CD4-positive, CD25-positive, alpha-beta regulatory T cell (primary cell): ENCODE results near the gene SFR1. TPM values are rescaled to one million over a fixed set of nuclear protein-coding genes. Genes with fewer than 3 reads are reported as not detected.

ENCODE experiments used
- ATAC-seq, 2 donors: fragments of 150-1000 bp; cut with Tn5 transposase; one replicate each; pipeline ENCODE4 v1.10.0; 2021; ENCODE audit warnings: low read depth in 2 of 2, moderate number of reproducible peaks in 2 of 2, moderate library complexity in 1 of 2
- DNase-seq, 3 donors: peaks; one replicate each; pipeline versions ENCODE4 v3.0.0 to v3.0.0-alpha.2; 2012 to 2022; ENCODE audit warnings: mixed read lengths in 1 of 3
- H3K27ac ChIP-seq: one replicate; pipeline ENCODE4 v1.7.0; 2013; ENCODE audit warnings: mild to moderate bottlenecking, low read length; ENCODE audit not compliant: insufficient read depth, poor library complexity, severe bottlenecking
- H3K27me3 ChIP-seq: one replicate; pipeline ENCODE4 v1.7.0; 2013; ENCODE audit warnings: low read length; ENCODE audit not compliant: control insufficient read depth, insufficient read depth
- H3K36me3 ChIP-seq: one replicate; pipeline ENCODE4 v1.7.0; 2013; ENCODE audit warnings: mild to moderate bottlenecking, low read length, moderate library complexity; ENCODE audit not compliant: control insufficient read depth, insufficient read depth
- H3K4me1 ChIP-seq: 2 replicates; pipeline ENCODE4 v1.7.0; 2013; ENCODE audit warnings: mild to moderate bottlenecking, low read length; ENCODE audit not compliant: insufficient read depth, control insufficient read depth, poor library complexity, severe bottlenecking
- H3K4me3 ChIP-seq: one replicate; pipeline ENCODE4 v1.7.0; 2013; ENCODE audit warnings: low read depth, mild to moderate bottlenecking, low read length, moderate library complexity
- H3K9me3 ChIP-seq, 2 experiments: 1 replicate in 1 of 2; 2 replicates in 1 of 2; pipeline ENCODE4 v1.7.0; 2013; ENCODE audit warnings: low read length in 2 of 2, mild to moderate bottlenecking in 1 of 2, moderate library complexity in 1 of 2; ENCODE audit not compliant: control insufficient read depth in 2 of 2
- H3K27ac Mint-ChIP-seq, 3 donors: one replicate each; pipeline ENCODE4 v1.8.0; 2020 to 2022; ENCODE audit warnings: mild to moderate bottlenecking in 3 of 3, mixed read lengths in 3 of 3, moderate library complexity in 2 of 3
- H3K27me3 Mint-ChIP-seq: one replicate; pipeline ENCODE4 v1.8.0; 2022; ENCODE audit warnings: mild to moderate bottlenecking, mixed read lengths
- H3K36me3 Mint-ChIP-seq: one replicate; pipeline ENCODE4 v1.8.0; 2020; ENCODE audit warnings: mixed read lengths
- H3K4me1 Mint-ChIP-seq, 4 donors: one replicate each; pipeline ENCODE4 v1.8.0; 2020 to 2022; ENCODE audit warnings: mixed read lengths in 4 of 4, mild to moderate bottlenecking in 1 of 4
- H3K4me3 Mint-ChIP-seq, 4 donors: one replicate each; pipeline ENCODE4 v1.8.0; 2020 to 2022; ENCODE audit warnings: mild to moderate bottlenecking in 4 of 4, mixed read lengths in 4 of 4, moderate library complexity in 3 of 4
- H3K9me3 Mint-ChIP-seq, 7 donors: one replicate each; pipeline ENCODE4 v1.8.0; 2020 to 2022; ENCODE audit warnings: mixed read lengths in 7 of 7, mild to moderate bottlenecking in 3 of 7, moderate library complexity in 2 of 7
- polyA plus RNA-seq, 4 donors: library from polyadenylated mRNA; unstranded; fragments of 300-500 nt; fragmentation: Illumina TruSeq; gene quantifications; one replicate each; pipeline ENCODE4 v1.2.3, GENCODE V29; 2021
- total RNA-seq: library from RNA; stranded (reverse); gene quantifications from one replicate; pipeline ENCODE4 v1.2.3, GENCODE V29; 2022

Gene SFR1, protein sequence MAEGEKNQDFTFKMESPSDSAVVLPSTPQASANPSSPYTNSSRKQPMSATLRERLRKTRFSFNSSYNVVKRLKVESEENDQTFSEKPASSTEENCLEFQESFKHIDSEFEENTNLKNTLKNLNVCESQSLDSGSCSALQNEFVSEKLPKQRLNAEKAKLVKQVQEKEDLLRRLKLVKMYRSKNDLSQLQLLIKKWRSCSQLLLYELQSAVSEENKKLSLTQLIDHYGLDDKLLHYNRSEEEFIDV
- total RNA-seq (12.9 TPM), polyA plus RNA-seq (10 to 100 TPM; 14.5 to 19.6 (median 15.3) TPM)

- peaks cover 0 to 2% (median 0%) of the 10 kb centered on the region in 7 donors for H3K9me3 Mint-ChIP-seq
- peak; percentile 98 to 99 (median 99) for DNase-seq
- H3K4me1 Mint-ChIP-seq: peaks cover 19 to 32% (median 26%) of the 10 kb centered on the region in 4 donors
- Histone ChIP-seq H3K9me3 (no peaks in the 10 kb centered on the region), H3K36me3 (peaks cover under 1% of the 10 kb centered on the region), H3K4me3 (peak within 1 kb of the TSS; percentile 96), H3K4me1 (peaks cover 17% of the 10 kb centered on the region), H3K27ac (peak within 1 kb of the TSS; percentile 99), H3K27me3 (no peaks in the 10 kb centered on the region)
- peaks cover 10% of the 10 kb centered on the region for H3K27me3 Mint-ChIP-seq
- H3K36me3 Mint-ChIP-seq: peaks cover 11% of the 10 kb centered on the region
- H3K27ac Mint-ChIP-seq: peak within 1 kb of the TSS; percentile 97 to 98 (median 98)
- peak; percentile 94 to 95 for ATAC-seq
- peak within 1 kb of the TSS; percentile 95 to 100 (median 98) for H3K4me3 Mint-ChIP-seq
Measured at GRCh38 chr10:104121485-104122224, at the start of gene SFR1. TSS of gene SFR1 (plus strand) at chr10:104122171. CDS start at chr10:104122184, 13 bp downstream.

GRCh38 chr10:104072786-104073185 lies 49.2 kb upstream of the SFR1 start:
- H3K36me3 ChIP-seq: no peaks in the 10 kb centered on the region
- H3K27me3 Mint-ChIP-seq: peaks cover 9% of the 10 kb centered on the region
- H3K4me1 Mint-ChIP-seq: peaks cover 0 to 5% (median 1%) of the 10 kb centered on the region in 4 donors
- no peaks in the 10 kb centered on the region for H3K4me1 ChIP-seq
- H3K27ac Mint-ChIP-seq: no peak overlapping the region
- H3K27ac ChIP-seq: no peak overlapping the region
- no peak overlapping the region for H3K4me3 Mint-ChIP-seq
- no peaks in the 10 kb centered on the region for H3K9me3 ChIP-seq
- ATAC-seq: no peak
- no peak overlapping the region for H3K4me3 ChIP-seq
- H3K9me3 Mint-ChIP-seq: no peaks in the 10 kb centered on the region
- no peaks in the 10 kb centered on the region for H3K27me3 ChIP-seq
- DNase-seq: peak in 1 of 3 donors; percentile 12
- H3K36me3 Mint-ChIP-seq: no peaks in the 10 kb centered on the region

- Mint-ChIP-seq H3K27me3 (no peaks in the 10 kb centered on the region), H3K9me3 (no peaks in the 10 kb centered on the region), H3K36me3 (no peaks in the 10 kb centered on the region), H3K4me3 (no peak overlapping the region), H3K4me1 (peaks cover 0 to 5% (median 1%) of the 10 kb centered on the region in 4 donors), H3K27ac (no peak overlapping the region)
- H3K4me1 ChIP-seq: no peaks in the 10 kb centered on the region
- no peaks in the 10 kb centered on the region for H3K36me3 ChIP-seq
- no peak for ATAC-seq
- H3K27ac ChIP-seq: no peak overlapping the region
- no peak for DNase-seq
- no peak overlapping the region for H3K4me3 ChIP-seq
- no peaks in the 10 kb centered on the region for H3K9me3 ChIP-seq
- H3K27me3 ChIP-seq: no peaks in the 10 kb centered on the region
Measured at GRCh38 chr10:104074505-104074904, 47.5 kb upstream of the SFR1 start.

DNA sequence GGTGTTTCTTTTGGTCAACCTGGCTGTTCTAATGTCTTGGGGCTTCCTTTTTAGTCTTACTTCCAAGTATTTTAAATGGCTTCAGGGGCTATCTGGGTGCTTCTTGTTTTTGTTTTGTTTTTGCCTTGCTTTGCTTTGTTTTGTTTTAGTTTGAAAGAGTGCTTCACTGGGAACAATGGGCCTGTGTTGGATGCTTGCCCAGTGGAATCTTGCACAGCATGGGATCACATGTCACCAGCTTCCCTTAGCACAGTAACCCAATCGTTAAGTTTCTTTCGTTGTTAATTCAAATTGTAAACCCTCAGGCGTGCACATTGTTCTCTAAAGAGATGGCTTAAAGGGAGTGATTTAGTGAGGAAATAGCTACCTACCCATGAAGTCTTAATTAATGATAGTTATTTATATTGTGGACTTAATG lies 45.2 kb upstream of the SFR1 start:
- Histone ChIP-seq H3K27ac (no peak overlapping the region), H3K9me3 (no peaks in the 10 kb centered on the region), H3K27me3 (no peaks in the 10 kb centered on the region), H3K4me3 (no peak overlapping the region), H3K36me3 (no peaks in the 10 kb centered on the region), H3K4me1 (no peaks in the 10 kb centered on the region)
- Mint-ChIP-seq H3K36me3 (no peaks in the 10 kb centered on the region), H3K4me3 (no peak overlapping the region), H3K27ac (no peak overlapping the region), H3K9me3 (no peaks in the 10 kb centered on the region), H3K4me1 (peaks cover 0 to 5% (median under 1%) of the 10 kb centered on the region in 4 donors), H3K27me3 (no peaks in the 10 kb centered on the region)
- ATAC-seq (no peak), DNase-seq (no peak)

DNA sequence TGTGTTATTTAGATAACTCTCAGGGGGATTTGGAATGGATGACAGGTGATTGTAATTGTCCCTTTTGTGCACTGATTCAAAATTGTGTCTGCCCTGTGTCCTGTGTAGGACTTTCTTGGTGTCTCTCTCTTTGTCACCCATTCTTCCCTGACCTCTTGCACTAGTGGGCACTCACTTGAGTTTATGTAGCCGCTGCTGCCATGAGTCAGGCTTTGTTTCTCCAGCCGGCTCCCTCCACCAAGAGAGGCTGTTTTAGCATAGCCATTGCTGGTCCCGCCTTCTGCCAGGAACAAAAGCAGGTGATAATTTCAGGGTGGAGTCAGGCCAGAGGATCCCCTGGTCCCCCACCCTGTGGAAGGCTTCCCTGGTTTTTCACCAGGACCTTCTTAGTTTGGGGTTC lies 44.7 kb upstream of the SFR1 start:
- Histone ChIP-seq H3K27ac (no peak overlapping the region), H3K4me3 (no peak overlapping the region), H3K9me3 (no peaks in the 10 kb centered on the region), H3K36me3 (no peaks in the 10 kb centered on the region), H3K27me3 (peaks cover 3% of the 10 kb centered on the region), H3K4me1 (no peaks in the 10 kb centered on the region)
- ATAC-seq (no peak), DNase-seq (no peak)
- no peak overlapping the region for H3K27ac Mint-ChIP-seq
- H3K27me3 Mint-ChIP-seq: no peaks in the 10 kb centered on the region
- no peaks in the 10 kb centered on the region for H3K9me3 Mint-ChIP-seq
- no peak overlapping the region for H3K4me3 Mint-ChIP-seq
- peaks cover 0 to 5% (median 0%) of the 10 kb centered on the region in 4 donors for H3K4me1 Mint-ChIP-seq
- no peaks in the 10 kb centered on the region for H3K36me3 Mint-ChIP-seq

DNA sequence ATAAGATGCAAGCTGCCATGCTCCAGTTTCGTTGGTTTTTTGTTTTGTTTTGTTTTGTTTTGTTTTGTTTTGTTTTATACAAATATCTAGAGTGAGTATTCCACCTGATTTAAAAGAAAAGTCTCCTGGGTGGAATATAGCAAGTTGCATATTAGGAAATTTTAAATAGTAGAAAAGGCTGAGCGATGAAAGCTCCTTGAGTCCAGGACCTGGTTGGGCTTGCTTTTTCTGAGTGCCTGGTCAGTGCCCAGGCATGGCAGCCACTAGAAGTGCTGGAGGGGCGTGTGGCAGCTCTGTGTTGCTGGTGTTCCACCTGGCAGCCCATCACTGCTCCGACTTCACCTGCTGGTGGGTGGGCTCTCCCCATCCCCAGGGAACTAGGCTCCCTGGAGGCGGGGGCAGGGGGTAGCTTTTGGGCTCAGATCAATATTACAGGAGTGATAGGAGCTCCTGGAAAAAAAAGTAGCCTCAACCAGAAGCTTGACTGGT lies 44.3 kb upstream of the SFR1 start:
- peaks cover 0 to 4% (median 0%) of the 10 kb centered on the region in 4 donors for H3K4me1 Mint-ChIP-seq

DNA sequence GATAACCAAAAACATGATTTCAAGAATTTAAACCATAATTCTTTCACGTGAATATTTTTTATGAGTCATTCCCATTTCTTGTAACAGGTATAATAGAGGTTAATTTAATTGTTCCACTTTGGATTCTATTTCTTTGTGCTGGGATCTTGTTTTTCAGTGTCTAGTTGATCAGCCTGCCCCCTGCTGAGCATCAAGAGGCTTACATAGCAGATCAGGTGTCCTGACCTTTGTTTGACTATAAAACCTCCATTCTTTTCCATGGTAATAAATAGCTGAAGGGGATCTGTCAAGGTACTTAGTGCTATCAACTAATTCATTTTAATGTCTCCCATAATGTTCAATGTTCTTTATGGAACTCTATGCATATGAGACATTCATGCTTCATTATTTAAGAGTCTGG lies 41.2 kb upstream of the SFR1 start:
- DNase-seq: peak in 2 of 3 donors; percentile 13 to 56
- Histone ChIP-seq H3K27ac (no peak overlapping the region), H3K4me1 (no peaks in the 10 kb centered on the region), H3K27me3 (peaks cover 3% of the 10 kb centered on the region), H3K36me3 (no peaks in the 10 kb centered on the region), H3K9me3 (no peaks in the 10 kb centered on the region), H3K4me3 (no peak overlapping the region)
- Mint-ChIP-seq H3K9me3 (no peaks in the 10 kb centered on the region), H3K36me3 (no peaks in the 10 kb centered on the region), H3K4me1 (peaks cover 0 to 1% (median 0%) of the 10 kb centered on the region in 4 donors), H3K27ac (no peak overlapping the region), H3K4me3 (no peak overlapping the region), H3K27me3 (no peaks in the 10 kb centered on the region)
- no peak for ATAC-seq

More for the DNA sequence above, 44.3 kb upstream of the SFR1 start:
- Mint-ChIP-seq H3K36me3 (no peaks in the 10 kb centered on the region), H3K27me3 (no peaks in the 10 kb centered on the region), H3K4me3 (no peak overlapping the region), H3K27ac (no peak overlapping the region), H3K9me3 (no peaks in the 10 kb centered on the region)
- Histone ChIP-seq H3K36me3 (no peaks in the 10 kb centered on the region), H3K9me3 (no peaks in the 10 kb centered on the region), H3K4me3 (no peak overlapping the region), H3K27ac (no peak overlapping the region), H3K4me1 (no peaks in the 10 kb centered on the region), H3K27me3 (peaks cover 3% of the 10 kb centered on the region)
- DNase-seq (no peak), ATAC-seq (peak in 1 of 2 donors; percentile 8)
